ENCODE results near the gene ACTL10.

ACTL10 gene

DNA sequence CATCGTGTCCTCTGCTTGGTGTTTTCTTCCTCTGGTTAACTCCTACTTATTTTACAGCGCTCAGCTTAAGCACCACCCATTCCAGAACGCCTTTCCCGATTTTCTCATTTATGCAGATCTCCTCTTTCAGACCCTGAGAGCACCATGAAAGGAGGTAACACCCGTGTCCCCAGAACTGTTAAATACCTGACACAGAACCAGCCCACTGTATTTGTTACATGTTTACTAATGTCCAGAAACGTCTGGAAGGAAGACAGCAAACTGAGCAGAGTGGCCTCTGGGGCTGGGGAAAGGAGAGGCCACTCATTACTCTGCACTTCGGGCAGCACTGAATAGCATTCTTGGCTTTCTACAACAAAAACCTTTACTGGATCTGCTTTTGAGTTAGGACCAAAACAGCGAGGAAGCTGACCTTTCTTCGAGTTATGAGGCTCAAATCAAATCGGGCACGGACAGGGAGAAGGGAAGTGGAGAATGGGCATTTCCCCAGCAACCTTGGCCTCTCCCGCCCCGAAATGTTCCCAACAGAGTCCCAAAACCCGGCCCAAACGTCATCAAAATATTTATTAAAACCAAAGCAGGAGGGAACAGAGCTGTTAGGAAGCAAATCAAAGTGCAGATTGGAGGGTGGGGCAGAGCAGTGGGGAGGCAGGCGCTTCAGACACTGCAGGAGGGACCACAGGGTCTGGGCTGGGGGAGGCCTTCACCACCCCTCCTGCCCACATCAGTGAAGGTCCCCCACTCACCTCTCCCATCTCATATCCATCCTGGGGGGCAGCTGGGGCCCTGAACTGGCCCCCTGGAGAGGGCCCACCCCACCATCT lies 8.6 kb downstream of the ACTL10 start:
- CTCF ChIA-PET, result no interaction called here
- POLR2A ChIA-PET, result interaction anchor here (0.9 to 2.5 kb wide), 3 partner anchors 9 to 12 kb away, joined by 3 to 11 read pairs (median 9); partner anchors contain the start of gene ACTL10
- Histone ChIP-seq H3K36me3 (ENCODE audit: control insufficient read depth in 2 of 2, insufficient read depth in 1 of 2, low read length in 2 of 2) (peaks cover 13 to 67% of the 10 kb centered on the region in 2 experiments; a peak in 2 of 3 replicates), H3K4me3 (ENCODE audit: low read depth, low read length) (no peak overlapping the region), H3K27ac (ENCODE audit: extremely low read depth, low read depth, low read length) (no peak overlapping the region), H3K4me1 (ENCODE audit: control insufficient read depth, insufficient read depth, low read length) (peaks cover 4% of the 10 kb centered on the region; the same call in 1 of the 2 replicates), H3K9me3 (ENCODE audit: control insufficient read depth, insufficient read depth, low read depth, low read length) (no peaks in the 10 kb centered on the region)
- TF ChIP-seq ZFP69B (tag by site-specific recombination; IDR thresholded peaks at IDR 0.05) (no peak), ZNF626 (tag by site-specific recombination; IDR thresholded peaks at IDR 0.05) (no peak), ZEB2 (tag by site-specific recombination; IDR thresholded peaks at IDR 0.05) (no peak), ZNF132 (tag by site-specific recombination; IDR thresholded peaks at IDR 0.05; ENCODE audit: borderline replicate concordance) (no peak), ZNF600 (tag by site-specific recombination; IDR thresholded peaks at IDR 0.05) (peak; percentile 93), SP2 (tag by site-specific recombination; IDR thresholded peaks at IDR 0.05) (peak; percentile 30), ZNF670 (tag by site-specific recombination; IDR thresholded peaks at IDR 0.05; ENCODE audit: low read depth) (no peak), KLF8 (tag by site-specific recombination; IDR thresholded peaks at IDR 0.05) (no peak), ZNF292 (tag by site-specific recombination; IDR thresholded peaks at IDR 0.05; ENCODE audit: borderline replicate concordance, low read depth) (no peak), PRDM1 (tag by site-specific recombination; IDR thresholded peaks at IDR 0.05) (no peak; the same call in 1 of the 2 replicates), ZBTB20 (tag by site-specific recombination; IDR thresholded peaks at IDR 0.05) (peak; percentile 86), ZNF366 (tag by site-specific recombination; conservative IDR thresholded peaks at IDR 0.05) (peak; percentile 7; the same call in 1 of the 2 replicates), MZF1 (tag by site-specific recombination; IDR thresholded peaks at IDR 0.05; ENCODE audit: borderline replicate concordance) (no peak), ZNF140 (tag by site-specific recombination; IDR thresholded peaks at IDR 0.05) (no peak), GLIS2 (tag by site-specific recombination; IDR thresholded peaks at IDR 0.05) (peak; percentile 82), ZBTB17 (tag by site-specific recombination; IDR thresholded peaks at IDR 0.05) (peak; percentile 18), ZNF585B (tag by site-specific recombination; IDR thresholded peaks at IDR 0.05) (no peak), GLIS1 (tag by site-specific recombination; IDR thresholded peaks at IDR 0.05) (peak; percentile 98), ZNF501 (tag by site-specific recombination; IDR thresholded peaks at IDR 0.05) (no peak), HOXC10 (CRISPR knock-in tag; IDR thresholded peaks at IDR 0.05) (no peak), ZNF654 (tag by site-specific recombination; IDR thresholded peaks at IDR 0.05; ENCODE audit: low read depth) (no peak), ZIC2 (tag by site-specific recombination; IDR thresholded peaks at IDR 0.05) (peak; percentile 20; the same call in 1 of the 2 replicates), ZNF560 (tag by site-specific recombination; IDR thresholded peaks at IDR 0.05; ENCODE audit: borderline replicate concordance) (no peak)
- TF ChIP-seq, protein P1, sequence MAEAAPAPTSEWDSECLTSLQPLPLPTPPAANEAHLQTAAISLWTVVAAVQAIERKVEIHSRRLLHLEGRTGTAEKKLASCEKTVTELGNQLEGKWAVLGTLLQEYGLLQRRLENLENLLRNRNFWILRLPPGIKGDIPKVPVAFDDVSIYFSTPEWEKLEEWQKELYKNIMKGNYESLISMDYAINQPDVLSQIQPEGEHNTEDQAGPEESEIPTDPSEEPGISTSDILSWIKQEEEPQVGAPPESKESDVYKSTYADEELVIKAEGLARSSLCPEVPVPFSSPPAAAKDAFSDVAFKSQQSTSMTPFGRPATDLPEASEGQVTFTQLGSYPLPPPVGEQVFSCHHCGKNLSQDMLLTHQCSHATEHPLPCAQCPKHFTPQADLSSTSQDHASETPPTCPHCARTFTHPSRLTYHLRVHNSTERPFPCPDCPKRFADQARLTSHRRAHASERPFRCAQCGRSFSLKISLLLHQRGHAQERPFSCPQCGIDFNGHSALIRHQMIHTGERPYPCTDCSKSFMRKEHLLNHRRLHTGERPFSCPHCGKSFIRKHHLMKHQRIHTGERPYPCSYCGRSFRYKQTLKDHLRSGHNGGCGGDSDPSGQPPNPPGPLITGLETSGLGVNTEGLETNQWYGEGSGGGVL (tag by site-specific recombination; IDR thresholded peaks at IDR 0.05), result no peak
- TF ChIP-seq, protein P2, sequence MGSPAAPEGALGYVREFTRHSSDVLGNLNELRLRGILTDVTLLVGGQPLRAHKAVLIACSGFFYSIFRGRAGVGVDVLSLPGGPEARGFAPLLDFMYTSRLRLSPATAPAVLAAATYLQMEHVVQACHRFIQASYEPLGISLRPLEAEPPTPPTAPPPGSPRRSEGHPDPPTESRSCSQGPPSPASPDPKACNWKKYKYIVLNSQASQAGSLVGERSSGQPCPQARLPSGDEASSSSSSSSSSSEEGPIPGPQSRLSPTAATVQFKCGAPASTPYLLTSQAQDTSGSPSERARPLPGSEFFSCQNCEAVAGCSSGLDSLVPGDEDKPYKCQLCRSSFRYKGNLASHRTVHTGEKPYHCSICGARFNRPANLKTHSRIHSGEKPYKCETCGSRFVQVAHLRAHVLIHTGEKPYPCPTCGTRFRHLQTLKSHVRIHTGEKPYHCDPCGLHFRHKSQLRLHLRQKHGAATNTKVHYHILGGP (tag by site-specific recombination; IDR thresholded peaks at IDR 0.05), result no peak
- TF ChIP-seq, protein P3, sequence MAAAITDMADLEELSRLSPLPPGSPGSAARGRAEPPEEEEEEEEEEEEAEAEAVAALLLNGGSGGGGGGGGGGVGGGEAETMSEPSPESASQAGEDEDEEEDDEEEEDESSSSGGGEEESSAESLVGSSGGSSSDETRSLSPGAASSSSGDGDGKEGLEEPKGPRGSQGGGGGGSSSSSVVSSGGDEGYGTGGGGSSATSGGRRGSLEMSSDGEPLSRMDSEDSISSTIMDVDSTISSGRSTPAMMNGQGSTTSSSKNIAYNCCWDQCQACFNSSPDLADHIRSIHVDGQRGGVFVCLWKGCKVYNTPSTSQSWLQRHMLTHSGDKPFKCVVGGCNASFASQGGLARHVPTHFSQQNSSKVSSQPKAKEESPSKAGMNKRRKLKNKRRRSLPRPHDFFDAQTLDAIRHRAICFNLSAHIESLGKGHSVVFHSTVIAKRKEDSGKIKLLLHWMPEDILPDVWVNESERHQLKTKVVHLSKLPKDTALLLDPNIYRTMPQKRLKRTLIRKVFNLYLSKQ (tag by site-specific recombination; IDR thresholded peaks at IDR 0.05; ENCODE audit: borderline replicate concordance), result no peak
- TF ChIP-seq, protein P4, sequence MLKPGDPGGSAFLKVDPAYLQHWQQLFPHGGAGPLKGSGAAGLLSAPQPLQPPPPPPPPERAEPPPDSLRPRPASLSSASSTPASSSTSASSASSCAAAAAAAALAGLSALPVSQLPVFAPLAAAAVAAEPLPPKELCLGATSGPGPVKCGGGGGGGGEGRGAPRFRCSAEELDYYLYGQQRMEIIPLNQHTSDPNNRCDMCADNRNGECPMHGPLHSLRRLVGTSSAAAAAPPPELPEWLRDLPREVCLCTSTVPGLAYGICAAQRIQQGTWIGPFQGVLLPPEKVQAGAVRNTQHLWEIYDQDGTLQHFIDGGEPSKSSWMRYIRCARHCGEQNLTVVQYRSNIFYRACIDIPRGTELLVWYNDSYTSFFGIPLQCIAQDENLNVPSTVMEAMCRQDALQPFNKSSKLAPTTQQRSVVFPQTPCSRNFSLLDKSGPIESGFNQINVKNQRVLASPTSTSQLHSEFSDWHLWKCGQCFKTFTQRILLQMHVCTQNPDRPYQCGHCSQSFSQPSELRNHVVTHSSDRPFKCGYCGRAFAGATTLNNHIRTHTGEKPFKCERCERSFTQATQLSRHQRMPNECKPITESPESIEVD (tag by site-specific recombination; IDR thresholded peaks at IDR 0.05), result no peak
- TF ChIP-seq, protein P5, sequence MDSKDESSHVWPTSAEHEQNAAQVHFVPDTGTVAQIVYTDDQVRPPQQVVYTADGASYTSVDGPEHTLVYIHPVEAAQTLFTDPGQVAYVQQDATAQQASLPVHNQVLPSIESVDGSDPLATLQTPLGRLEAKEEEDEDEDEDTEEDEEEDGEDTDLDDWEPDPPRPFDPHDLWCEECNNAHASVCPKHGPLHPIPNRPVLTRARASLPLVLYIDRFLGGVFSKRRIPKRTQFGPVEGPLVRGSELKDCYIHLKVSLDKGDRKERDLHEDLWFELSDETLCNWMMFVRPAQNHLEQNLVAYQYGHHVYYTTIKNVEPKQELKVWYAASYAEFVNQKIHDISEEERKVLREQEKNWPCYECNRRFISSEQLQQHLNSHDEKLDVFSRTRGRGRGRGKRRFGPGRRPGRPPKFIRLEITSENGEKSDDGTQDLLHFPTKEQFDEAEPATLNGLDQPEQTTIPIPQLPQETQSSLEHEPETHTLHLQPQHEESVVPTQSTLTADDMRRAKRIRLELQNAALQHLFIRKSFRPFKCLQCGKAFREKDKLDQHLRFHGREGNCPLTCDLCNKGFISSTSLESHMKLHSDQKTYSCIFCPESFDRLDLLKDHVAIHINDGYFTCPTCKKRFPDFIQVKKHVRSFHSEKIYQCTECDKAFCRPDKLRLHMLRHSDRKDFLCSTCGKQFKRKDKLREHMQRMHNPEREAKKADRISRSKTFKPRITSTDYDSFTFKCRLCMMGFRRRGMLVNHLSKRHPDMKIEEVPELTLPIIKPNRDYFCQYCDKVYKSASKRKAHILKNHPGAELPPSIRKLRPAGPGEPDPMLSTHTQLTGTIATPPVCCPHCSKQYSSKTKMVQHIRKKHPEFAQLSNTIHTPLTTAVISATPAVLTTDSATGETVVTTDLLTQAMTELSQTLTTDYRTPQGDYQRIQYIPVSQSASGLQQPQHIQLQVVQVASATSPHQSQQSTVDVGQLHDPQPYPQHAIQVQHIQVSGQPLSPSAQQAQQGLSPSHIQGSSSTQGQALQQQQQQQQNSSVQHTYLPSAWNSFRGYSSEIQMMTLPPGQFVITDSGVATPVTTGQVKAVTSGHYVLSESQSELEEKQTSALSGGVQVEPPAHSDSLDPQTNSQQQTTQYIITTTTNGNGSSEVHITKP (tag by site-specific recombination; IDR thresholded peaks at IDR 0.05), result peak; percentile 71
